T-helper 1 cell treated with Interleukin-12 subunit alpha and Interleukin-12 subunit beta and Interleukin-4 antibody, amounts not matched to agents 30 μg/mL and 1 μg/mL, for 36 hours (primary cell): Measurements from ENCODE around the gene MX1.

Source experiments
- H3K27ac Mint-ChIP-seq: one replicate; pipeline ENCODE4 v1.8.0; 2021; ENCODE audit warnings: mild to moderate bottlenecking, mixed read lengths
- H3K27me3 Mint-ChIP-seq: one replicate; pipeline ENCODE4 v1.8.0; 2021; ENCODE audit warnings: low read depth, mixed read lengths
- H3K36me3 Mint-ChIP-seq: one replicate; pipeline ENCODE4 v1.8.0; 2021; ENCODE audit warnings: low read depth, mixed read lengths
- H3K4me1 Mint-ChIP-seq: one replicate; pipeline ENCODE4 v1.8.0; 2021; ENCODE audit warnings: low read depth, mixed read lengths
- H3K4me3 Mint-ChIP-seq: one replicate; pipeline ENCODE4 v1.8.0; 2021; ENCODE audit warnings: mild to moderate bottlenecking, moderate library complexity, mixed read lengths
- H3K9me3 Mint-ChIP-seq: one replicate; pipeline ENCODE4 v1.8.0; 2021; ENCODE audit warnings: mixed read lengths

MX1 gene, protein sequence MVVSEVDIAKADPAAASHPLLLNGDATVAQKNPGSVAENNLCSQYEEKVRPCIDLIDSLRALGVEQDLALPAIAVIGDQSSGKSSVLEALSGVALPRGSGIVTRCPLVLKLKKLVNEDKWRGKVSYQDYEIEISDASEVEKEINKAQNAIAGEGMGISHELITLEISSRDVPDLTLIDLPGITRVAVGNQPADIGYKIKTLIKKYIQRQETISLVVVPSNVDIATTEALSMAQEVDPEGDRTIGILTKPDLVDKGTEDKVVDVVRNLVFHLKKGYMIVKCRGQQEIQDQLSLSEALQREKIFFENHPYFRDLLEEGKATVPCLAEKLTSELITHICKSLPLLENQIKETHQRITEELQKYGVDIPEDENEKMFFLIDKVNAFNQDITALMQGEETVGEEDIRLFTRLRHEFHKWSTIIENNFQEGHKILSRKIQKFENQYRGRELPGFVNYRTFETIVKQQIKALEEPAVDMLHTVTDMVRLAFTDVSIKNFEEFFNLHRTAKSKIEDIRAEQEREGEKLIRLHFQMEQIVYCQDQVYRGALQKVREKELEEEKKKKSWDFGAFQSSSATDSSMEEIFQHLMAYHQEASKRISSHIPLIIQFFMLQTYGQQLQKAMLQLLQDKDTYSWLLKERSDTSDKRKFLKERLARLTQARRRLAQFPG

DNA sequence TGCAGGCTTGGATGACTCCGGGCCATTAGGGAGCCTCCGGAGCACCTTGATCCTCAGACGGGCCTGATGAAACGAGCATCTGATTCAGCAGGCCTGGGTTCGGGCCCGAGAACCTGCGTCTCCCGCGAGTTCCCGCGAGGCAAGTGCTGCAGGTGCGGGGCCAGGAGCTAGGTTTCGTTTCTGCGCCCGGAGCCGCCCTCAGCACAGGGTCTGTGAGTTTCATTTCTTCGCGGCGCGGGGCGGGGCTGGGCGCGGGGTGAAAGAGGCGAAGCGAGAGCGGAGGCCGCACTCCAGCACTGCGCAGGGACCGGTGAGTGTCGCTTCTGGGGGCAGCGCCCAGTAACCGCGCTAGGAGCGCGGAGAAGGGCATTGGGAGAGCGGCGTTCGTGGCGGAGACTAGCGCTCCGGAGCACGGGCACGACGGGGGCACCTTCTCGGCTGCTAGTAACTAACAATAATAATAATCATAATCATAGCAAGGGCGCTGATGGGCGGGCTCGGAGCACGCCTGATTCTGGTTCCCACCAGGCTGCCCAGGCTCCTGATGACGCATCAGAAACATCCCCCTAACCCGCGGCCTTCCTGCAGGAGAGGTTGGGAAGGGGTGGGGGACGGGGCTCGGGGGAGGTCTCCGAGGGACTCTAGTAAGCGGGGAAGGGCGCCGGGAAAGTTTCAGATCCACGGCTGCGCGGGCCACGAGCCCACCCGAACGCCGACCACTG, at the start of gene MX1:
Gene MX1, plus strand, starts transcription at position 286 of the 722 bp plus-strand sequence. CDS start 5,832 bp downstream, outside the sequence.
- Mint-ChIP-seq H3K27ac (peak within 1 kb of the TSS; percentile 98), H3K4me1 (peaks cover 61% of the 10 kb centered on the region)

DNA sequence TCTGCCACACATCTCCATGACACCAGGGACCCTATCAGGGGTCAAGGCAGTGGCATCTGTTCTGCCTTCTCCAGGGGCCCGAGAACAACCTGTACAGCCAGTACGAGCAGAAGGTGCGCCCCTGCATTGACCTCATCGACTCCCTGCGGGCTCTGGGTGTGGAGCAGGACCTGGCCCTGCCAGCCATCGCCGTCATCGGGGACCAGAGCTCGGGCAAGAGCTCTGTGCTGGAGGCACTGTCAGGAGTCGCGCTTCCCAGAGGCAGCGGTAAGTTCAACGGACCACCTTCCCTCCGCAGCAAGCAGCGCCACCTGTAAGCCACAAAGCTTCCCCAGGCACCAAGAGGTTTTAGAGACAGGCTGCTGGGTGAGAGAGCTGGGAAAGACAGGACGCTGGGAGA, 48.3 kb upstream of the MX1 start:
- Mint-ChIP-seq H3K27ac (no peak overlapping the region), H3K4me1 (peaks cover 15% of the 10 kb centered on the region), H3K27me3 (no peaks in the 10 kb centered on the region), H3K9me3 (no peaks in the 10 kb centered on the region), H3K36me3 (peaks cover 33% of the 10 kb centered on the region), H3K4me3 (no peak overlapping the region)

More for the DNA sequence above, at the start of gene MX1:
- Mint-ChIP-seq H3K27me3 (no peaks in the 10 kb centered on the region), H3K36me3 (peaks cover 46% of the 10 kb centered on the region), H3K9me3 (no peaks in the 10 kb centered on the region), H3K4me3 (peak within 1 kb of the TSS; percentile 96)

GRCh38 chr21:41378849-41379248, 47.2 kb upstream of the MX1 start:
- Mint-ChIP-seq H3K27me3 (no peaks in the 10 kb centered on the region), H3K27ac (no peak overlapping the region), H3K9me3 (no peaks in the 10 kb centered on the region), H3K4me1 (peaks cover 10% of the 10 kb centered on the region), H3K36me3 (peaks cover 35% of the 10 kb centered on the region), H3K4me3 (no peak overlapping the region)

DNA sequence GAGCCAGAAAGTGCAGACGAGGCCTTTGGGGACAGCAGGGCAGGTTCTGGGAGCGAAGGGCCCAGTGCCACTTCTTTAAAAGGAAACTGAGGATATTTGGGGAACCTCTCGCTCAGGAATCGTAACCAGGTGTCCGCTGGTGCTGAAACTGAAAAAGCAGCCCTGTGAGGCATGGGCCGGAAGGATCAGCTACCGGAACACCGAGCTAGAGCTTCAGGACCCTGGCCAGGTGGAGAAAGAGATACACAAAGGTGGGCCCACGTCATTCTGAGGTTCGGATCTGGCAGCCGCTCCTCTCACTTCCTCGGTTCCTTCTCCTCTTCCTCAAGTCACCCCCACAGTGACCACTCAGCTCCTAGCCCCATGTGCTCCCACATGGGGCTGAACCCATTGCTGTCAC, 46.1 kb upstream of the MX1 start:
- no peak overlapping the region for H3K27ac Mint-ChIP-seq
- H3K4me3 Mint-ChIP-seq = no peak overlapping the region
- peaks cover 5% of the 10 kb centered on the region for H3K4me1 Mint-ChIP-seq
- peaks cover 33% of the 10 kb centered on the region for H3K36me3 Mint-ChIP-seq
- no peaks in the 10 kb centered on the region for H3K27me3 Mint-ChIP-seq
- H3K9me3 Mint-ChIP-seq = no peaks in the 10 kb centered on the region

DNA sequence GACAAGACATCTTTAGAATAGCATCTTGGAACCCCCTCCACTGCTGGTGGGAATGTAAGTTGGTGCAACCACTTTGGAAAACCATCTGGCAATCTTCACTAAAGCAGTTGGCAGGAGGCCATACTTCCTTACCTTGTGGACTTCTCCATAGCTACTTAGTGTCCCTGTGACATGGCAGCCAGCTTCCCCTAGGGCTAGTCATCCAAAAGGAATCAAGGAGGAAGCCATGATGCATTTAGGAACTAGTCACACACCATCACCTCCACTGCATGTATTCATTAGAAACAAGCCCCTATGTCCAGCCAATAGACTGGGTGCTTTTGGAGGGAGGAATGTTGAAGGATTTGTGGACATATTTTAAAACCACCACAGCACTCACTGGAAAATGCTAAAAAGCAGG, 44.3 kb upstream of the MX1 start:
- no peaks in the 10 kb centered on the region for H3K27me3 Mint-ChIP-seq
- H3K4me1 Mint-ChIP-seq = peaks cover 2% of the 10 kb centered on the region
- H3K36me3 Mint-ChIP-seq = peaks cover 34% of the 10 kb centered on the region
- H3K4me3 Mint-ChIP-seq = no peak overlapping the region
- no peak overlapping the region for H3K27ac Mint-ChIP-seq
- no peaks in the 10 kb centered on the region for H3K9me3 Mint-ChIP-seq

GRCh38 chr21:41387042-41387819, 38.8 kb upstream of the MX1 start:
- no peaks in the 10 kb centered on the region for H3K27me3 Mint-ChIP-seq
- no peak overlapping the region for H3K4me3 Mint-ChIP-seq
- H3K9me3 Mint-ChIP-seq = no peaks in the 10 kb centered on the region
- H3K4me1 Mint-ChIP-seq = peaks cover 1% of the 10 kb centered on the region
- peaks cover 36% of the 10 kb centered on the region for H3K36me3 Mint-ChIP-seq
- H3K27ac Mint-ChIP-seq = no peak overlapping the region

DNA sequence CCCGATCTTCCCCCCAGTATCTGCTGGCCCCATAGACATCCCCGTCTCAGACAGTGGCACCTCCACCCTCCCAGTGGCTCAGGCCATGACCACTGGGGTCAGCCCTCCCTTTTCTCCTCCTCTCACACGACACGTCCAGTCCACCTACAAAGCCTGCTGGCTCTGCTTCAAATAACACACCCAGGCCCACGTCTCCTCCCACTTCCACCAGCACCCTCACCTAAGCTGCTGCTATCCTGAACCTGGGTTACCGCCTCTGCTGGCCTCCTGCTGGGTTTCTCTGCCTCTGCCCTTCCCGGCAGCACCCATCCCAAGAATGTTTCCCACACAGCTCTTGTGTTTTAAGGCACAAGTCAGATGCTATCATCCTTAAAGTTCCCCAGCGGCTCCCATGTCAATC, 38.2 kb upstream of the MX1 start:
- H3K27ac Mint-ChIP-seq = no peak overlapping the region
- H3K27me3 Mint-ChIP-seq = no peaks in the 10 kb centered on the region
- peaks cover 1% of the 10 kb centered on the region for H3K4me1 Mint-ChIP-seq
- no peaks in the 10 kb centered on the region for H3K9me3 Mint-ChIP-seq
- H3K4me3 Mint-ChIP-seq = no peak overlapping the region
- peaks cover 32% of the 10 kb centered on the region for H3K36me3 Mint-ChIP-seq

DNA sequence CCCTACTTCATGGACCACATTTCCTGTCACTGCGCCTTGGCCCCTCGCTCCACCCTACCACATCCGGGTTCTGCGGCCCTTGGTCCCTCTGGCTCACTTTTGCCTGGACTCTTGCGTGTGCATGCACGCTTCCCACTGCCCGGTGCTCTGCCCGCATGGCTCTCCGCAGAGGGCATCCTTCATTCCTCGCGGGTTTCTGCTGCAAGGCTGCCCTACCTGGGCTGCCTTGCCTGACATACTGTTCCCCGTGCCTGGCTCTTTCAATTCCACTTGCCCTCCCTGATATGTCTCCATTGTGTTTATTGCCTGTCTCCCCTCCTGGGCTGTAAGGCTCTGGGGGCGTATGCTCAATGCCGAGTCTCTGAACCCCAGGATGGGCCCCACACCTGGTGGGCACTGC, 37.8 kb upstream of the MX1 start:
- H3K36me3 Mint-ChIP-seq = peaks cover 33% of the 10 kb centered on the region
- no peaks in the 10 kb centered on the region for H3K9me3 Mint-ChIP-seq
- H3K27ac Mint-ChIP-seq = no peak overlapping the region
- no peaks in the 10 kb centered on the region for H3K27me3 Mint-ChIP-seq
- H3K4me3 Mint-ChIP-seq = no peak overlapping the region
- H3K4me1 Mint-ChIP-seq = peaks cover 1% of the 10 kb centered on the region

DNA sequence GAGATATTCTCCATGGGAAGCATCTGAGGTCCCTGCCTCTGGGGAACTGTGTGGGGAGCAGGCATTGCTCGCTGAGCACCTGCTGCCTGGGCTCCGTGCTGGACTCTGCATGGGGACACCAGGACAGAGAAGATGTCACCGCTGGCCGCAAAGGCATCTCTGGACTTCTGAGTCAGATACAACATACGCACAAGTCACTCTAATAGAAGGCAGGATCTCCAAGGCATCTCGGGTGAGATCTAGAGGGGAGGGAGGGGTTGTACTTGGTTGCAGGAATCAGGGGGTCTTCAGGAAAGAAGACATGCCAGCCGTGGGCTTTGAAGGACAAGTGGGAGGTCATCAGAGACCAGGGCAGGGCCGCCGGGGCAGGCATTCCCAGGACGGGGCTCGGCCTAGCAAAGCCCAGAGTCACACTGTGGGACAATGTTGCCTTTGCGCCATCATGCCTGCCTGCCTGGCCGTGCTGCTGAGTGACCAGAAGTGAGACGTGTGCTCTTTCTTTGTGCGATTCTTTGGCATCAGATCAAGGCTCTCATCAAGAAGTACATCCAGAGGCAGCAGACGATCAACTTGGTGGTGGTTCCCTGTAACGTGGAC, 35.9 kb upstream of the MX1 start:
- peaks cover 1% of the 10 kb centered on the region for H3K4me1 Mint-ChIP-seq
- peaks cover 50% of the 10 kb centered on the region for H3K36me3 Mint-ChIP-seq
- no peak overlapping the region for H3K27ac Mint-ChIP-seq
- no peaks in the 10 kb centered on the region for H3K27me3 Mint-ChIP-seq
- H3K9me3 Mint-ChIP-seq = no peaks in the 10 kb centered on the region
- H3K4me3 Mint-ChIP-seq = no peak overlapping the region

DNA sequence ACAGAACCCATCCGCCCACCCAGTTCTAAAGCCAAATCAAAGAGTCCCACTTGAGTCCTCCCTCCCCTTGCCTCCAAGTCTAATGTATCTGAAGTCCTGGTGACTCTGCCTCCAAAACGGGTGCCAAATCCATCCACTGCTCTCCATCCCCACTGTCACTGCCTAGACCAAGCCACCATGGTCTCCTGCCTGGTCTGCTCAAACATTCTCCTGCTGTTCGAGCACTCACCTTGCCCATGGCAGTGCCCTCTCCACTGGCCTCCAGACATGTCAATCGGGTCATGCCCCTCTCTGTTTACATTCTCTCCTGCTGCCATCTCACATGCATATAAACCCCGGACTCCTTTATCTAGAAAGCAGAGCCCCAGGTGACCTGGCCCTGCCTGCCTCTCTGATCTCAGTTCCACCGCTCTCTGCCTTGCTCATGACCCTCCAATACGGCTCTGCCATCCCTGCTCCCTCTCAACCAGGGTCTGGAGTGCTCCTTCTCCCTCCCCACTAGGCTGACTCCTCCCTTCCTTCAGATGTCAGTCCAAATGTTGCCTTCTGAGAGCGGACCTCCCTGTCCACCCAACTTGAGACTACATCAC, 32.1 kb upstream of the MX1 start:
- no peaks in the 10 kb centered on the region for H3K4me1 Mint-ChIP-seq
- no peaks in the 10 kb centered on the region for H3K27me3 Mint-ChIP-seq
- H3K36me3 Mint-ChIP-seq = peaks cover 49% of the 10 kb centered on the region
- peak overlapping the region; percentile 9 for H3K27ac Mint-ChIP-seq
- H3K4me3 Mint-ChIP-seq = no peak overlapping the region
- no peaks in the 10 kb centered on the region for H3K9me3 Mint-ChIP-seq

GRCh38 chr21:41396558-41397075, 29.4 kb upstream of the MX1 start:
- Mint-ChIP-seq H3K4me3 (no peak overlapping the region), H3K27me3 (no peaks in the 10 kb centered on the region), H3K4me1 (no peaks in the 10 kb centered on the region), H3K9me3 (no peaks in the 10 kb centered on the region), H3K27ac (no peak overlapping the region), H3K36me3 (peaks cover 59% of the 10 kb centered on the region)

- H3K4me1 Mint-ChIP-seq = no peaks in the 10 kb centered on the region
- no peak overlapping the region for H3K4me3 Mint-ChIP-seq
- no peaks in the 10 kb centered on the region for H3K9me3 Mint-ChIP-seq
- H3K27ac Mint-ChIP-seq = no peak overlapping the region
- H3K36me3 Mint-ChIP-seq = peaks cover 59% of the 10 kb centered on the region
- no peaks in the 10 kb centered on the region for H3K27me3 Mint-ChIP-seq
These were observed 28.6 kb upstream of the MX1 start for GRCh38 chr21:41397471-41397891.

GRCh38 chr21:41398251-41398650, 27.8 kb upstream of the MX1 start:
- Mint-ChIP-seq H3K27ac (no peak overlapping the region), H3K9me3 (no peaks in the 10 kb centered on the region), H3K36me3 (peaks cover 64% of the 10 kb centered on the region), H3K4me1 (no peaks in the 10 kb centered on the region), H3K27me3 (no peaks in the 10 kb centered on the region), H3K4me3 (no peak overlapping the region)
